H1 (cell line): ENCODE results near the gene NME7. TPM values are rescaled to one million over a fixed set of nuclear protein-coding genes. Genes with fewer than 3 reads are reported as not detected.

Experiments
- CTCF ChIA-PET: fragments of 300-600 bp; sonication (Branson Sonifier 250); formaldehyde crosslinking; loops from one replicate; lab custom pipeline; 2021; ENCODE audit not compliant: partially characterized antibody; lab: Charles Lee
- POLR2A ChIA-PET: fragments of 300-600 bp; sonication (Branson Sonifier 250); formaldehyde crosslinking; loops from one replicate; lab custom pipeline; 2021; ENCODE audit warnings: inconsistent platforms; ENCODE audit not compliant: partially characterized antibody; lab: Charles Lee
- DNase-seq, 2 experiments: peaks; one replicate each; pipeline versions ENCODE4 v3.0.0 to v3.0.0-alpha.2; 2010 to 2022; ENCODE audit warnings: low spot score in 2 of 2, low read depth in 1 of 2, mixed read lengths in 1 of 2
- FAIRE-seq: peaks from 2 replicates; lab custom pipeline; 2011; peaks lifted over from hg19 to GRCh38; lab: Jason Lieb, UNC
- H2AFZ ChIP-seq: 2 replicates; pipeline ENCODE4 v1.8.1; 2012; ENCODE audit warnings: low read length, inconsistent platforms
- H2AK5ac ChIP-seq: 2 replicates; pipeline ENCODE4 v1.6.1; 2013; ENCODE audit warnings: low read depth, low read length
- H2BK120ac ChIP-seq: replicated peaks from 2 replicates; pipeline ENCODE3; 2013; ENCODE audit warnings: low read depth, low read length, inconsistent platforms
- H2BK12ac ChIP-seq: 2 replicates; pipeline ENCODE4 v1.6.1; 2013; ENCODE audit warnings: low read depth, low read length
- H2BK15ac ChIP-seq: 2 replicates; pipeline ENCODE4 v1.6.1; 2013; ENCODE audit warnings: low read length
- H2BK20ac ChIP-seq: 2 replicates; pipeline ENCODE4 v1.6.1; 2013; ENCODE audit warnings: low read length
- H2BK5ac ChIP-seq: 2 replicates; pipeline ENCODE4 v1.6.1; 2013; ENCODE audit warnings: low read depth, low read length
- H3K14ac ChIP-seq: 2 replicates; pipeline ENCODE4 v1.6.1; 2013; ENCODE audit warnings: inconsistent platforms; ENCODE audit not compliant: insufficient read length
- H3K18ac ChIP-seq: 2 replicates; pipeline ENCODE4 v1.6.1; 2013; ENCODE audit warnings: low read length; ENCODE audit errors: extremely low read depth
- H3K23ac ChIP-seq: 2 replicates; pipeline ENCODE4 v1.6.1; 2013; ENCODE audit warnings: inconsistent platforms; ENCODE audit not compliant: insufficient read length
- H3K23me2 ChIP-seq: 2 replicates; pipeline ENCODE4 v1.6.1; 2013; ENCODE audit warnings: low read depth, low read length
- H3K27ac ChIP-seq: 2 replicates; pipeline ENCODE4 v1.6.1; 2011; ENCODE audit warnings: low read depth, low read length, inconsistent platforms
- H3K27me3 ChIP-seq, 4 experiments: replicated peaks in 1 of 4; 1 replicate in 1 of 4; 2 replicates in 3 of 4; pipeline versions ENCODE4 v1.6.1 to v1.8.1; 2011 to 2013; ENCODE audit warnings: low read length in 3 of 4, mild to moderate bottlenecking in 3 of 4, inconsistent platforms in 2 of 4, mixed read lengths in 2 of 4, moderate library complexity in 1 of 4; ENCODE audit not compliant: control insufficient read depth in 3 of 4, insufficient read depth in 3 of 4; ENCODE audit errors: extremely low read depth in 1 of 4
- H3K36me3 ChIP-seq, 4 experiments: 2 replicates each; pipeline versions ENCODE4 v1.6.1 to v1.8.1; 2011 to 2013; ENCODE audit warnings: mild to moderate bottlenecking in 4 of 4, low read length in 3 of 4, moderate library complexity in 2 of 4, control low read depth in 1 of 4, inconsistent platforms in 1 of 4; ENCODE audit not compliant: insufficient read depth in 4 of 4, control insufficient read depth in 2 of 4
- H3K4ac ChIP-seq: replicated peaks from 2 replicates; pipeline ENCODE3; 2013; ENCODE audit warnings: low read length, low read depth, mixed read lengths, inconsistent platforms; ENCODE audit not compliant: insufficient read length
- H3K4me1 ChIP-seq, 4 experiments: replicated peaks in 1 of 4; 1 replicate in 1 of 4; 2 replicates in 3 of 4; pipeline versions ENCODE4 v1.6.1 to v1.8.1; 2011 to 2013; ENCODE audit warnings: low read length in 3 of 4, inconsistent platforms in 2 of 4, mixed read lengths in 1 of 4; ENCODE audit not compliant: insufficient read depth in 4 of 4, control insufficient read depth in 3 of 4
- H3K4me2 ChIP-seq, 2 experiments: 2 replicates each; pipeline versions ENCODE4 v1.6.1 to v1.8.1; 2011 to 2013; ENCODE audit warnings: low read depth in 2 of 2, low read length in 2 of 2, control low read depth in 1 of 2, inconsistent platforms in 1 of 2, mild to moderate bottlenecking in 1 of 2; ENCODE audit not compliant: insufficient read depth in 1 of 2
- H3K4me3 ChIP-seq, 4 experiments: fragments of 200-600, 300-600 bp in 1 of 4; sonication (generic), shearing (Covaris generic), sonication (Bioruptor Twin) in 1 of 4; 2 replicates each; pipeline versions ENCODE4 v1.5.1 to v1.8.1; 2011 to 2016; ENCODE audit warnings: low read length in 4 of 4, low read depth in 3 of 4, control low read depth in 2 of 4, inconsistent platforms in 2 of 4, mild to moderate bottlenecking in 2 of 4, mixed read lengths in 1 of 4, moderate library complexity in 1 of 4; ENCODE audit not compliant: insufficient read depth in 2 of 4; ENCODE audit errors: extremely low read depth in 1 of 4
- H3K56ac ChIP-seq: replicated peaks from 2 replicates; pipeline ENCODE3; 2013; ENCODE audit warnings: low read depth, mild to moderate bottlenecking, mixed read lengths, low read length, inconsistent platforms; ENCODE audit not compliant: insufficient read length
- H3K79me1 ChIP-seq: 2 replicates; pipeline ENCODE4 v1.6.1; 2013; ENCODE audit warnings: low read depth, low read length, control low read depth
- H3K79me2 ChIP-seq, 2 experiments: 2 replicates each; pipeline versions ENCODE4 v1.6.1 to v1.8.1; 2012 to 2013; ENCODE audit warnings: low read length in 2 of 2, mild to moderate bottlenecking in 2 of 2, inconsistent platforms in 1 of 2; ENCODE audit not compliant: insufficient read depth in 2 of 2, control insufficient read depth in 1 of 2
- H3K9ac ChIP-seq, 4 experiments: replicated peaks in 1 of 4; 1 replicate in 1 of 4; 2 replicates in 3 of 4; pipeline versions ENCODE4 v1.6.1 to v1.8.1; 2011 to 2013; ENCODE audit warnings: low read depth in 3 of 4, low read length in 3 of 4, control low read depth in 2 of 4, mild to moderate bottlenecking in 2 of 4, moderate library complexity in 2 of 4, inconsistent platforms in 1 of 4; ENCODE audit errors: extremely low read depth in 1 of 4
- H3K9me3 ChIP-seq, 2 experiments: 2 replicates each; pipeline versions ENCODE4 v1.6.1 to v1.8.1; 2012 to 2013; ENCODE audit warnings: mild to moderate bottlenecking in 2 of 2, moderate library complexity in 2 of 2, control low read depth in 1 of 2, inconsistent platforms in 1 of 2, low read depth in 1 of 2, low read length in 1 of 2, mixed read lengths in 1 of 2; ENCODE audit not compliant: insufficient read depth in 2 of 2
- H4K20me1 ChIP-seq, 2 experiments: replicated peaks in 1 of 2; 2 replicates each; pipeline versions ENCODE3 to v1.8.1; 2011 to 2013; ENCODE audit warnings: inconsistent platforms in 2 of 2, low read length in 2 of 2, mild to moderate bottlenecking in 1 of 2; ENCODE audit not compliant: insufficient read depth in 2 of 2, control insufficient read depth in 1 of 2
- H4K5ac ChIP-seq: 2 replicates; pipeline ENCODE4 v1.6.1; 2013; ENCODE audit warnings: low read length, low read depth, mixed read lengths, inconsistent platforms; ENCODE audit not compliant: insufficient read length
- H4K8ac ChIP-seq: 2 replicates; pipeline ENCODE4 v1.8.0; 2013; ENCODE audit warnings: mild to moderate bottlenecking, moderate library complexity, low read length, inconsistent platforms; ENCODE audit not compliant: insufficient read depth; ENCODE audit errors: extremely low read depth
- H4K91ac ChIP-seq: replicated peaks from 2 replicates; pipeline ENCODE3; 2013; ENCODE audit warnings: low read length, mixed read lengths, inconsistent platforms; ENCODE audit not compliant: insufficient read length
- ASH2L ChIP-seq: fragments of 200-600, 300-600 bp; sonication (generic); IDR thresholded peaks from one replicate; pipeline ENCODE4 v1.7.1; 2017; ENCODE audit warnings: low read length
- RAD21 ChIP-seq, 2 experiments: IDR thresholded peaks in 1 of 2; conservative IDR thresholded peaks in 1 of 2; 2 replicates each; pipeline ENCODE4 v1.6.1; 2011; ENCODE audit warnings: low read depth in 2 of 2, low read length in 2 of 2, improper control_type of control experiment in 1 of 2, inconsistent platforms in 1 of 2, mild to moderate bottlenecking in 1 of 2, moderate library complexity in 1 of 2
- RBBP5 ChIP-seq: IDR thresholded peaks from 2 replicates; pipeline ENCODE4 v1.7.1; 2012; ENCODE audit warnings: low read depth, mild to moderate bottlenecking, inconsistent platforms, low read length, moderate library complexity, borderline replicate concordance
- TEAD4 ChIP-seq: IDR thresholded peaks from 2 replicates; pipeline ENCODE4 v1.6.1; 2012; ENCODE audit warnings: low read depth, low read length, inconsistent platforms, mixed read lengths
- WGBS, 2 experiments: shearing (Covaris generic) in 1 of 2; methylation state at CpG; one replicate each; pipeline versions ENCODE4 v1.1.6 to v1.1.7; 2013 to 2015; ENCODE audit warnings: low lambda C conversion rate in 2 of 2, mixed read lengths in 2 of 2, inconsistent platforms in 1 of 2, low coverage in 1 of 2, missing lambda C conversion rate in 1 of 2; ENCODE audit not compliant: insufficient replicate concordance in 2 of 2, insufficient coverage in 1 of 2, insufficient read length in 1 of 2; ENCODE audit errors: extremely low coverage in 1 of 2, missing lambda C conversion rate in 1 of 2; 5-methylcytosine and 5-hydroxymethylcytosine counted together
- polyA plus RNA-seq, 7 experiments: library from polyadenylated mRNA; depleted of rRNA in 3 of 7; stranded (reverse) in 5 of 7; unstranded in 2 of 7; fragments of >200 nt in 5 of 7; fragments of 200-250 nt in 2 of 7; gene quantifications; 1 replicate in 5 of 7; 2 replicates in 1 of 7; 4 replicates in 1 of 7; pipeline versions ENCODE4 v1.2.1 to v1.2.3, GENCODE V29; 2011 to 2013; ENCODE audit warnings: missing spikeins in 2 of 7, mixed read lengths in 2 of 7
- total RNA-seq: library from RNA; stranded (reverse); fragmentation: NEBNext Ultra II Directional; extraction: Animal tissue kit (Norgen Biotek cat#: 25700); gene quantifications from 2 replicates; pipeline ENCODE4 v1.2.1, GENCODE V29; 2021

Gene NME7
- total and polyA plus RNA-seq, 2 of the 8 experiments (the other 6 are each of a cell fraction or from before 2014, with no cell fraction given), result 11.6 to 28.5 TPM

GRCh38 chr1:169138866-169139670 lies 228.5 kb downstream of the NME7 start:
- H2BK12ac ChIP-seq, result no peak overlapping the region
- H3K9me3 ChIP-seq, result no peaks in the 10 kb centered on the region
- H3K4ac ChIP-seq, result no peak overlapping the region
- H3K79me1 ChIP-seq, result no peaks in the 10 kb centered on the region
- H3K9ac ChIP-seq, result no peak overlapping the region
- no peak overlapping the region for H4K91ac ChIP-seq
- CTCF ChIA-PET, result interaction anchor here (0.7 to 1.7 kb wide), 7 partner anchors 23 to 798 kb away, joined by 3 to 4 read pairs (median 3); no protein-coding TSS in a partner anchor
- H3K36me3 ChIP-seq, result no peaks in the 10 kb centered on the region
- H3K56ac ChIP-seq, result no peak overlapping the region
- H3K27me3 ChIP-seq, result no peaks in the 10 kb centered on the region
- TF ChIP-seq TEAD4 (0 out of 2 replicates have a peak, but pooled peaks have one; percentile 28), RAD21 (IDR thresholded peaks at IDR 0.05 in 1 of 2, conservative IDR thresholded peaks at IDR 0.05 in 1 of 2; ENCODE audit: low read depth in 2 of 2, low read length in 2 of 2) (peak in 1 of 2 experiments; percentile 25; a peak in 1 of 4 replicates), ASH2L (no peak), RBBP5 (no peak)
- no peak for FAIRE-seq
- H2BK20ac ChIP-seq, result no peak overlapping the region
- H2AFZ ChIP-seq, result no peak overlapping the region
- no peaks in the 10 kb centered on the region for H3K79me2 ChIP-seq
- no peak overlapping the region for H3K14ac ChIP-seq
- no peak overlapping the region for H2AK5ac ChIP-seq
- no peak overlapping the region for H2BK5ac ChIP-seq
- peaks cover 0 to 5% (median 0%) of the 10 kb centered on the region in 4 experiments; a peak in 1 of 7 replicates for H3K4me1 ChIP-seq
- 100% methylated on average over 2 of the region's 2 CpGs; no CpG with 5 or more reads in 1 of the 2 experiments for WGBS, 2 experiments
- POLR2A ChIA-PET, result no interaction called here
- no peak overlapping the region for H3K4me3 ChIP-seq
- H3K4me2 ChIP-seq, result no peak overlapping the region
- DNase-seq, result no peak
- no peak overlapping the region for H2BK120ac ChIP-seq
- H4K8ac ChIP-seq, result no peak overlapping the region
- H4K20me1 ChIP-seq, result no peaks in the 10 kb centered on the region
- no peak overlapping the region for H3K27ac ChIP-seq
- no peaks in the 10 kb centered on the region for H3K23me2 ChIP-seq
- H4K5ac ChIP-seq, result no peak overlapping the region
- H2BK15ac ChIP-seq, result no peak overlapping the region
- no peak overlapping the region for H3K18ac ChIP-seq
- no peak overlapping the region for H3K23ac ChIP-seq
